Daoy (cell line): ENCODE measurements around the gene CCDC124. TPM values are rescaled to one million over a fixed set of nuclear protein-coding genes. Genes with fewer than 3 reads are reported as not detected.

Experiments used
- DNase-seq: peaks from one replicate; pipeline ENCODE4 v3.0.0-alpha.2; 2015; ENCODE audit warnings: low read depth
- total RNA-seq: library from RNA; depleted of rRNA; stranded (reverse); fragments of >200 nt; shearing (Covaris generic); gene quantifications from 2 replicates; pipeline ENCODE4 v1.2.3, GENCODE V29; 2014

CCDC124 gene
- total RNA-seq, 1 experiment from 2014 or later, result 53.3 TPM

- DNase-seq, result no peak
Measured at GRCh38 chr19:17953316-17953801, 20.5 kb downstream of the CCDC124 start.

GRCh38 chr19:17953869-17954268 lies 21.1 kb downstream of the CCDC124 start:
- no peak for DNase-seq

DNA sequence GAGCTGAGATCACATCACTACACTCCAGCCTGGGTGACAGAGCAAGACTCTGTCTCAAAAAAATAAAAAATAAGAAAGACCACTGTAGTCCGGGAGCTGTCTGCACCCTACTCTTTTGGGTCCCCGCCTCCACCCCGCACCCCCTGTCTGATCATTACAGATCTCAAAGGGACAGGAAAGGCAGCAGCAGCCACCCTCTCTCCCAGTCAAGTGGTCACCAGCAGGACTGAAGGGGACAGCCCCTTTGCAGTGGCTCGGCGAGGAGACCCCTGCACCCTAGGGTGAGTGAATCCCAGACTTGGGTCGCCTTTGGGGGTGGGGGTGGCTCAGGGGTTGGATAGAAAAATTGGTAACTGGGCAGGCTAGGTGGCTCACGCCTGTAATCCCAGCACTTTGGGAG lies 21.6 kb downstream of the CCDC124 start:
- DNase-seq, result no peak

- no peak for DNase-seq
Measured at GRCh38 chr19:17957149-17957849, 24.5 kb downstream of the CCDC124 start.

DNA sequence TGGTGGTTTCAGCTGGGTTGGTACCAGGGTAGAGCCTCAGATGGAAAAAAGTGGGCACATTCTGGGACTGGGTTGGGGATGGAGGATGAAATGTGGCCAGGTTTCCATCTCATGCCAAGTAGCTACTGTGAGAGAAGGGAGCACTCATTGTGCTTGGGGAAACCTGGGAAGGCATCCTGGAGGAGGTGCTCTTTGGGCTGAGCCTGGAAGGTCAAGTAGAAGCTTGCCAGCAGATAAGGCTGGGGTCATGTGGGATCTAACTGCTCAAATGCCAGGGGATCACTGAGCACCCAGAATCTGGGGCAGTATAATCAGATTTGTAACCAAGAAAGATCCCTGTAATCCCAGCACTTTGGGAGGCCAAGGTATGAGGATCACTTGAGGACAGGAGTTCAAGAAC lies 25.1 kb downstream of the CCDC124 start:
- DNase-seq, result no peak

DNA sequence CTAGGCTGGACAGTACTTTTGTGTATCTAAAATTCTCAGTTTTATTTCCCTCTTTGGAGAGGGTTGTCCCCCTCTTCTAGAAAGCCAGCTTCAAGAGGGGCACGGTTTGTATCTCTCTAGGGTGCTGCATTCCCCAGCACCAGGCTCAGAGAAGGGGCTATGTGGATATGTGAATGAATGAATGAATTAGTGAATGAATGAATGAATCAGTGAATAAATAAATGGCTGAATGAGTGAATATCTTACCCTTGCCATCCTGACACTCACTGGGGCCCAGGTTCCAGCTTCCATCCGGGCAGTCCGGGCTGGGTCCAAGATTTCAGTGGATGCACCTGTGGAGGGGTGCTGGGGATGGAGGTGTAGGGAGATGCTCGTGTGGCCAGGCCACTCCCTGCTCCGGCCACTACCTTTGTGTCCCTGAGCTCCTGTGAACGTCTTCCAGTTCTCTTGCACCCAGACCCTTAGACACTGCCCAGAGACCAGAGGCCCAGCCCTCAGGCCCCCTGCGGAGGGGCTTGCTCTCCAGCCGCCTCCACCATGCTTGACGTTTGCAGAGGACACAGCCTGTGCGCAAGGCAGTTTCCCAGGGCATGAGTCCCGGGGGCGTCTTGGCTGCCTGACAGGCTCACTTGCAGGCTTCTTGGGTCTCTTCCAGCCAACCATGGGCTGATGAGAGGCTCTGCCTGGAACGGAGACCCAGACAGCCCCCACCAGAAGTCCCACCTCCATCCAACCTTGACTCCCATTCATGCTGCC lies 31.3 kb downstream of the CCDC124 start:
- no peak for DNase-seq

GRCh38 chr19:17965370-17966128 lies 32.7 kb downstream of the CCDC124 start:
- no peak for DNase-seq

- DNase-seq, result no peak
Measured at GRCh38 chr19:17966129-17966483, 33.3 kb downstream of the CCDC124 start.

DNA sequence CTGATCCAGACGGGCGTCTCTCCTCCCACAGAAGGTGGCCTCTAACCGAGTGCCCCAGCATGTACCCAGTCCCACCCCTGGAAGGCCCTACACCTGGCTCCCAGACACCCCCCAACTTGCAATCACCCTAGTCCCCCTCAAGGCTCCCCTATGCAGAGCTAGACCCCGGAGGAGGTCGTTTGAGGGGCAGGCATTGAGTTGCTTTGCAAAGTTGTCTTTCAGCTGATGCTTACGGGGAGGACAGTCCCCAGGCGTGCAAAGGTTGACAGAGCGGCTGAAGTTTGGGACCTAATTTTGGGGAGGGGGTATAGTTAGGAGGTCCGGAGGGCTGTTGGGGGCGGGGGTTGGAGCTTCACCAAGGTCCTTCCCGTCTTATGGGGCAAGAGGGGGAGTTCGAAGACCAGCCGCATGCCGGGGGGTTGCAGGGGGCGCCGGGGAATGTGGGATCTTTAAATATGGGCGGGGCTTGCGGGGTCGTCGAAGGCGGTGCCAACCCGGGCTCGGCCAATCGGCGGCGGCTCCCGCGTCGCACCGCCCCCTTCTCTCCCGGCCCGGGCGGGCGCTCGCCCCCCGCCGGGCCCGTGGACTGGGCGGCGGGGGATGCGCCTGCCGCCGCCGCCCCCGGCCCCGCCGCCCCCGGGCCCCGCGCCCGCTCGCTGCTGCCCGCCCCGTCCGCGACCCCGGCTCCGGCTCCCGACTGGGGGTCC lies 33.9 kb downstream of the CCDC124 start, which contains the start of gene KCNN1:
KCNN1 (plus strand) TSS at position 558 of the 707 bp plus-strand sequence. CDS start 6,782 bp downstream, outside the sequence.
- DNase-seq, result no peak

DNA sequence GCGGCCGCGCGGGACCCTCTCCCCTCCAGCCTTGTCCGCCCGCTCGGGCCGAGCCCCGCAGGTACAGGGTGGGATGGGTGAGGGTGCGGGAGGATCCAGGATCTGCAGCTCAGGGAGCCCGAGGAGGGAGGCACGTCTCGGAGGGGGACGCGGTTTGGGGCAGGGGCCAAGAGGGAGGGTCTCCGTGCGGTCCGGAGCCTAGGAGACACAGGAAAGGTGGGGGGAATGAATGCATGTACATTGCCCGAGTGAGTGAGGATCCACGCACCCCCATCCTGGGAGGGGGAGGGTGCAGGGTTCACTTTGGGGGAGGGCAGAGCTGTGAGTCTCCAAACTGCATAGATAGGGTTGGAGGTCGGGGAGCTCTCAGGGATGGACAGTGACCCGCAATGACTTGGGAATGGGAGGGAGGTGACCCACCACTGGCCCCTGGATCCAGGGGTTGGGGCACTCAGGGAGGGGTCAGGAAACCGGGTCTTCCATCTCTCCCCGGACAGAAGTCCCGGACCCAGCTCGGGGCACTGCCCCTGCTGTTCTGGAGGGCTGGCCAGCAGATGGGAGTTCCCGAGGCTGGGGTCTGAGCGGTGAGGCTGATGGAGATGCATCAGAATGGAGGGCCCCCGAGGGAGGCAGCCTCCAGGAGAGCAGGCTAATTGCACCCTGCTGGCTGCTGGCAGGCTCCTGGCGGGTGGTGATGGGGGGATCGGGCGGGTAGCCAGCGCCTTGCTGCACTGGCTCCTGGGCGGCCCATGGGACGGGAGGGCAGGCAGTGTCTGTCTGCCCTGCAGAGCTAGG lies 34.6 kb downstream of the CCDC124 start:
- DNase-seq, result no peak

DNA sequence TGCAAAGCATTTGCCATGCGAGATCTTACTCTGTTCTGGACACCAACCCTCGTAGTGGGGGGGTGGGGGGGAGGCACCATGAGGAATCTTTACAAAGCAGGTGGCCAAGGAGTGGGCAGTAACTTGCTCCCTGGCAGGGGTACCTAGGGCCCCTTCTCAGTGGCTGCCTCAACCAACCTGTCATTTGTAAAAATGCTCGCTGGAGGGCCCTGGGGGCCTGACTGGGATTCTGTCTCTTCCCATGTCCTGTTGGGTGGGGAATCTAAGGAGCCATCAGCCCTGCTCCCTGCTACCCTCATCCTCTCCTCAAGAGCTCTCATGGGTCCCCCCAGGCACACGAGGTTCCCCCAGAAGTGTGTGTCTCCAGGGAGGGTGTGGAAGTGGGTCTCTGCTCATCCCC lies 35.5 kb downstream of the CCDC124 start:
- DNase-seq, result no peak

GRCh38 chr19:17969096-17969792 lies 36.4 kb downstream of the CCDC124 start:
- no peak for DNase-seq

DNA sequence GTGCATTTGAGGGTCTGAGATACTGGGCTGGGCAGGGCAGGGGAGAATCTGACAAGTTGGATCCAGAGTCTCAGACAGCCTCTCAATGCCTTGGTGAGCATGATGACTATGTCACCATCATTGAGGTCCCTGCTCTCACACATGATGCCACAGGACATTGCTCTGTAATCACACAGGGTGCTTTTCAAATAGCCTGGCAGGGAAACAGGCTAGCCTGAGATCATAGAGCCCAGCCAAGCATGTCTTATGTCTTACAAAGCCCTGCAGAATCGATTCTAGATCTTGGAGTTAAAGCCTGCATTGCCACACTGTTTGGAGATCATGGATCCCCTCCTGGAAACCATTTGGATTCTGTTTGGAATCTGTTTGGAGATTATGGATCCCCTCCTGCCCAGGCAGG lies 39.4 kb downstream of the CCDC124 start:
- DNase-seq, result no peak

DNA sequence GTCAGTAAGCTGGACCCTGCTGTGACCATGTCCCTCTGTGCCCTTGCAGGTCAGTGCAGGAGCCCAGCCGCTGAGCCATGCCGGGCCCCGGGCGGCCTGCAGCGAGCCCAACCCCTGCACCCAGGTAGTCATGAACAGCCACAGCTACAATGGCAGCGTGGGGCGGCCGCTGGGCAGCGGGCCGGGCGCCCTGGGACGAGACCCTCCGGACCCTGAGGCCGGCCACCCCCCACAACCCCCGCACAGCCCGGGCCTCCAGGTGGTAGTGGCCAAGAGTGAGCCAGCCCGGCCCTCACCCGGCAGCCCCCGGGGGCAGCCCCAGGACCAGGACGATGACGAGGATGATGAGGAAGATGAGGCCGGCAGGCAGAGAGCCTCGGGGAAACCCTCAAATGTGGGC lies 40.9 kb downstream of the CCDC124 start:
- no peak for DNase-seq

- no peak for DNase-seq
Measured at GRCh38 chr19:17974551-17974950, 41.7 kb downstream of the CCDC124 start.

DNA sequence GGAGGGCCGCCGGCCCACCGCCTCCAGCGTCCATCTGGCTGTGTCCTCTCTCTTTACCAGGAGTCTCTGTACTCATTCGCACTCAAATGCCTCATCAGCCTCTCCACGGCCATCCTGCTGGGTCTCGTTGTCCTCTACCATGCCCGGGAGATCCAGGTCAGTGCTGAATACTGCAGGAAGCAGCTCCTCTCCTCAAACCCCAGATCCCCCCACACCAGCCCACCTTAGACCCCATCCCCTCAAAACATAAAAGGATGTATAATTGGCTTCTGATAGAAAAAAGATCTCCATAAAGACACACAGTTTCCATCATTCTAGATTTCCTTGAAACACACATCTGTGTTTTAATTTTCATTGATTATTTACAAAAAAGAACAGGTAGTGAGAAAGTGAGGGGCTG lies 42.2 kb downstream of the CCDC124 start:
- DNase-seq, result no peak

DNA sequence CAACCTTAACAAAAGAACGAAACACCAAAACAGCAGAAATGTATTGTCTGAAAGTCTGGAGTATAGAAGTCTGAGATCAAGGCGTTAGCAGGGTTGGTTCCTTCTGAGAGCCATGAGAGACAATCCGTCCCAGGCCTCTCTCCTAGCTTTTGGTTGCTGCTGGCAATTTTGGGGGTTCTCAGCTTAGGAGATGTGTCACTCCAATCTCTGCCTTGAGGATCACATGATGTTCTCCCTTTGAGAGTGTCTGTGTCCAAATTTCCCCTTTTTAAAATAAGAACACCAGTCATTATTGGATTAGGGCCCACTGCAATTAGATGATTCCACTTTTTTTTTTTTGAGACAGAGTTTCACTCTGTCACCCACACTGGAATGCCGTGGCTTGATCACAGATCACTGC lies 44.2 kb downstream of the CCDC124 start:
- no peak for DNase-seq

- DNase-seq, result no peak
Measured at GRCh38 chr19:17977488-17977887, 44.7 kb downstream of the CCDC124 start.

DNA sequence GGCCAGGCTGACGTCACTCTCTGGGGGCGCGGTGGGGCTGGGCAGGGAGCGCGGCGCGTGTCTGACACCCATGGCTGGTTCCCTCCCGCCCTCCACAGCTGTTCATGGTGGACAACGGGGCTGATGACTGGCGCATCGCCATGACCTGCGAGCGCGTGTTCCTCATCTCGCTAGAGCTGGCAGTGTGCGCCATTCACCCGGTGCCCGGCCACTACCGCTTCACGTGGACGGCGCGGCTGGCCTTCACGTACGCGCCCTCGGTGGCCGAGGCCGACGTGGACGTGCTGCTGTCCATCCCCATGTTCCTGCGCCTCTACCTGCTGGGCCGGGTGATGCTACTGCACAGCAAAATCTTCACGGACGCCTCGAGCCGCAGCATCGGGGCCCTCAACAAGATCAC lies 48.8 kb downstream of the CCDC124 start:
- DNase-seq, result no peak

DNA sequence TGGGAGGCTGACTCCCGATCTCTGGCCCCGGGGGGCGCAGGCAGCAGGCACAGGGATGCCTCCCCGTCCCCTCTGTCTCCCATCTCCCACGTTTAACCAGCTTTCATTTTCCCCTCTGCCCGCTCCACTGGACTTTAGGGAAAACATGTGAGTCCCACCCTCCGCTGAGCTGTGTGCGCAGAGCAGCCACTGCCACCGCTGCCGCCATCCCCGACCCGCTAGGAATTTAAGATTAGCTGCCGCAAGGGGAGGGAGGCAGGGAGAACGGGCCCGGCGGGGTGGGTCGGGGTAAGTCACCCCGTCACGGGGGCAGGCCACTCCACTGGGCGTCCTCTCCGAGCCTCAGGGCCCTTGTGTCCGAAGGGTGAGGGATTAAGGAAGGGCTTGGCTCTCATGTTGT lies 49.6 kb downstream of the CCDC124 start:
- DNase-seq, result no peak
